IMR-90 (cell line): ENCODE results near the gene RNPEP. TPM values are rescaled to one million over a fixed set of nuclear protein-coding genes. Genes with fewer than 3 reads are reported as not detected.
A peak's percentile ranks its signal among the peaks of the same experiment; 100 is the strongest.

Source experiments
- ATAC-seq: fragments of 200-7000 bp; cut with Tn5 transposase; 2 replicates; pipeline ENCODE4 v1.9.1; 2020; ENCODE audit warnings: low read depth, mild to moderate bottlenecking, moderate library complexity
- BruUV-seq: library from RNA; stranded (reverse); fragments of 400-500 nt; replicated peaks from 2 replicates; lab custom pipeline; 2021; lab: Mats Ljungman, UMichigan
- CTCF ChIA-PET: fragments of 300-600 bp; formaldehyde crosslinking; extraction: SDS; loops from one replicate; lab custom pipeline; 2021; ENCODE audit warnings: antibody characterized with exemption; lab: Yijun Ruan, JAX
- POLR2A ChIA-PET: fragments of 300-600 bp; sonication (Branson Sonifier 250); formaldehyde crosslinking; loops from one replicate; lab custom pipeline; 2022; ENCODE audit warnings: antibody characterized with exemption; ENCODE audit not compliant: unreplicated experiment; lab: Charles Lee
- DNase-seq: peaks from one replicate; pipeline ENCODE4 v3.0.0; 2013
- H2AFZ ChIP-seq: replicated peaks from 2 replicates; pipeline ENCODE3; 2013; ENCODE audit warnings: low read length, mild to moderate bottlenecking; ENCODE audit not compliant: poor library complexity
- H2AK5ac ChIP-seq: 2 replicates; pipeline ENCODE4 v1.6.1; 2013; ENCODE audit warnings: low read depth, low read length, inconsistent platforms
- H2AK9ac ChIP-seq: replicated peaks from 2 replicates; pipeline ENCODE3; 2013; ENCODE audit warnings: mild to moderate bottlenecking, low read depth, low read length, moderate library complexity; ENCODE audit not compliant: poor library complexity
- H2BK120ac ChIP-seq: 2 replicates; pipeline ENCODE4 v1.6.1; 2013; ENCODE audit warnings: low read depth, low read length, inconsistent platforms
- H2BK15ac ChIP-seq: 3 replicates; pipeline ENCODE4 v1.6.1; 2013; ENCODE audit warnings: low read depth, low read length, inconsistent platforms
- H2BK20ac ChIP-seq: 2 replicates; pipeline ENCODE4 v1.6.1; 2013; ENCODE audit warnings: low read depth, mild to moderate bottlenecking, inconsistent platforms, low read length, moderate library complexity
- H2BK5ac ChIP-seq: 2 replicates; pipeline ENCODE4 v1.6.1; 2013; ENCODE audit warnings: mild to moderate bottlenecking, low read depth, low read length, inconsistent platforms; ENCODE audit not compliant: poor library complexity, severe bottlenecking
- H3K14ac ChIP-seq: replicated peaks from 2 replicates; pipeline ENCODE4 v1.6.1; 2013; ENCODE audit warnings: low read depth, low read length, inconsistent platforms
- H3K18ac ChIP-seq: 2 replicates; pipeline ENCODE4 v1.6.1; 2013; ENCODE audit warnings: low read depth, low read length, control low read depth
- H3K23ac ChIP-seq: 2 replicates; pipeline ENCODE4 v1.6.1; 2013; ENCODE audit warnings: low read depth, low read length, inconsistent platforms
- H3K27ac ChIP-seq: 2 replicates; pipeline ENCODE4 v1.5.1; 2013; ENCODE audit warnings: mild to moderate bottlenecking, control low read depth, low read length; ENCODE audit not compliant: insufficient read depth
- H3K27me3 ChIP-seq: 2 replicates; pipeline ENCODE4 v1.6.1; 2013; ENCODE audit warnings: low read length; ENCODE audit not compliant: control insufficient read depth, insufficient read depth
- H3K36me3 ChIP-seq: 2 replicates; pipeline ENCODE4 v1.6.1; 2013; ENCODE audit warnings: low read length, mixed read lengths; ENCODE audit not compliant: control insufficient read depth, insufficient read depth
- H3K4ac ChIP-seq: 2 replicates; pipeline ENCODE4 v1.6.1; 2013; ENCODE audit warnings: low read depth, low read length, inconsistent platforms
- H3K4me1 ChIP-seq: 2 replicates; pipeline ENCODE4 v1.6.1; 2013; ENCODE audit warnings: low read length, mixed read lengths; ENCODE audit not compliant: control insufficient read depth, insufficient read depth
- H3K4me2 ChIP-seq: 2 replicates; pipeline ENCODE4 v1.6.1; 2013; ENCODE audit warnings: low read depth, mild to moderate bottlenecking, control low read depth, low read length, moderate library complexity
- H3K4me3 ChIP-seq: 2 replicates; pipeline ENCODE4 v1.5.1; 2013; ENCODE audit warnings: low read depth, mild to moderate bottlenecking, control low read depth, low read length, moderate library complexity; ENCODE audit not compliant: insufficient read depth
- H3K56ac ChIP-seq: 2 replicates; pipeline ENCODE4 v1.6.1; 2013; ENCODE audit warnings: low read length, inconsistent platforms; ENCODE audit not compliant: insufficient read depth; ENCODE audit errors: extremely low read depth
- H3K79me1 ChIP-seq, 2 experiments: 2 replicates each; pipeline ENCODE4 v1.6.1; 2013; ENCODE audit warnings: low read length in 2 of 2, inconsistent platforms in 1 of 2, low read depth in 1 of 2
- H3K9ac ChIP-seq: 2 replicates; pipeline ENCODE4 v1.6.1; 2013; ENCODE audit warnings: low read depth, low read length, control low read depth
- H3K9me1 ChIP-seq: 2 replicates; pipeline ENCODE4 v1.6.1; 2013; ENCODE audit warnings: low read length, inconsistent platforms; ENCODE audit not compliant: insufficient read depth
- H3K9me3 ChIP-seq: 2 replicates; pipeline ENCODE4 v1.6.1; 2013; ENCODE audit warnings: low read length; ENCODE audit not compliant: control insufficient read depth, insufficient read depth
- H4K20me1 ChIP-seq: 2 replicates; pipeline ENCODE4 v1.6.1; 2013; ENCODE audit warnings: low read length, inconsistent platforms; ENCODE audit not compliant: insufficient read depth
- H4K5ac ChIP-seq: 2 replicates; pipeline ENCODE4 v1.6.1; 2013; ENCODE audit warnings: mild to moderate bottlenecking, low read depth, low read length, control low read depth
- H4K8ac ChIP-seq, 2 experiments: 2 replicates each; pipeline ENCODE4 v1.6.1; 2013; ENCODE audit warnings: low read depth in 2 of 2, low read length in 2 of 2, control low read depth in 1 of 2, inconsistent platforms in 1 of 2
- H4K91ac ChIP-seq: 2 replicates; pipeline ENCODE4 v1.6.1; 2013; ENCODE audit warnings: low read depth, low read length, inconsistent platforms; ENCODE audit not compliant: insufficient read depth
- MAFK ChIP-seq: IDR thresholded peaks from 2 replicates; pipeline ENCODE4 v1.6.1; 2012; ENCODE audit warnings: low read depth, low read length, improper control_type of control experiment
- NFE2L2 ChIP-seq: fragments of 150-350 bp; IDR thresholded peaks from 2 replicates; pipeline ENCODE4 v1.6.1; 2016; ENCODE audit warnings: low read depth, mild to moderate bottlenecking, low read length
- RAD21 ChIP-seq: IDR thresholded peaks from 2 replicates; pipeline ENCODE4 v1.6.1; 2012; ENCODE audit warnings: low read length, improper control_type of control experiment
- WGBS, 2 experiments: methylation state at CpG; one replicate each; pipeline versions ENCODE4 v1.1.5 to v1.1.7; 2013; ENCODE audit warnings: missing lambda C conversion rate in 2 of 2; ENCODE audit not compliant: insufficient read length in 1 of 2; ENCODE audit errors: extremely low coverage in 2 of 2; 5-methylcytosine and 5-hydroxymethylcytosine counted together
- dilution Hi-C: fragments of 300-500 bp; cut with HindIII; formaldehyde crosslinking; loops from one replicate; pipeline ENCODE4 v1.14.3; 2018; ENCODE audit warnings: low sequenced_read_pairs; ENCODE audit not compliant: unreplicated experiment
- in situ Hi-C: fragments of 300-500 bp; cut with MboI; formaldehyde crosslinking; loops from 3 replicates; pipeline ENCODE4 v1.14.3; 2019; ENCODE audit warnings: low sequenced_read_pairs, inconsistent platforms, mixed read lengths
- intact Hi-C: fragments of 100-400 bp; cut with micrococcal nuclease; formaldehyde crosslinking; loops from 2 replicates; pipeline ENCODE4 v1.10.0; 2022
- polyA plus RNA-seq, 3 experiments: library from polyadenylated mRNA; depleted of rRNA; stranded (reverse); fragments of >200 nt; gene quantifications; 2 replicates each; pipeline ENCODE4 v1.2.3, GENCODE V29; 2012; ENCODE audit warnings: low replicate concordance in 1 of 3
- total RNA-seq: library from RNA; depleted of rRNA; stranded (reverse); fragments of >200 nt; gene quantifications from 2 replicates; pipeline ENCODE4 v1.2.3, GENCODE V29; 2012
- TF ChIP-seq, protein P1 (sequence below): conservative IDR thresholded peaks from 2 replicates; pipeline ENCODE4 v1.5.1; 2012; ENCODE audit warnings: mild to moderate bottlenecking, low read depth, low read length, improper control_type of control experiment

RNPEP gene
- total and polyA plus RNA-seq, 2 of the 4 experiments (the other 2 are of a cell fraction) = 49.8 to 75.4 TPM

DNA sequence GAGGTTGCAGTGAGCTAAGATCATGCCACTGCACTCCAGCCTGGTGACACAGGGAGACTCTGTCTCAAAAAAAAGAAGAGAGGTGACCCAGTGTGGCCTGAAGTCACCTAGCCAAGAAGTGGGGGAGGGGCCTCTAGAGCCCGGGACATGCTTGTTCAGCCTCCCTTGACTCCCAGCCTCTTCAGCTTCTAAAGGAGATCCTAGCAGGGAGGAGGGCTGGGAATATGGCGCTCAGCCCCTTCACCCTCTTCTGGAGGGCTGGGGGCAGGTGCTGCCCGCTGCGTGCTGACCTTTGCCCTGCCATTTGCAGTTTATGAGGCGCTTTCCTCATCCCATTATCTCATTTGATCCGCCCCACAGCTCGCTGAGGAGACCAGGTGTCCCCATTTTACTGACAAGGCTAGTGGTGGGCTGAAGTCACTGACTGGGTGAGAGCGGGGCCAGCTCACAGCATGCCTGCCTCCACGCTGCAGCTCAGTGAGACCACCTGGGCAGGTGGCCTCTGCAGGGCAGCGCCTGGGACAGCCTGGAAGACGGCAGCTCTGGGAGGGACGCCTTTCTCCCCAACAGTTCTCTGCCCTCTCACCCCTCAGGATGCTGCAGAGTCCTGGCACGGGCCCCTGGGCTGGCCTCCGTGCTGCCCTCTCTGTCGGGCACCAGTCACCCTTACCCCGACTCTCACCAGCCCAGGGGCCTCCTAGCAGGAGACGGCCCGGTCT lies 35.5 kb downstream of the RNPEP start:
- no peaks in the 10 kb centered on the region; the same call in 1 of the 2 replicates for H3K9me1 ChIP-seq
- no peak overlapping the region for H4K91ac ChIP-seq
- no peak overlapping the region for H3K4me2 ChIP-seq
- dilution Hi-C loops (no loop called here), intact Hi-C loops (no loop called here), in situ Hi-C loops (no loop called here)
- 71% methylated on average over 4 of the region's 18 CpGs; no CpG with 5 or more reads in 1 of the 2 experiments for WGBS, 2 experiments
- H3K4ac ChIP-seq = no peak overlapping the region
- DNase-seq = no peak
- no peak overlapping the region for H3K18ac ChIP-seq
- H4K5ac ChIP-seq = no peak overlapping the region
- H2AFZ ChIP-seq = no peak overlapping the region
- no peak overlapping the region for H2BK15ac ChIP-seq
- ATAC-seq = no peak
- TF ChIP-seq NFE2L2 (no peak), RAD21 (no peak), MAFK (no peak)
- TF ChIP-seq, protein P1, sequence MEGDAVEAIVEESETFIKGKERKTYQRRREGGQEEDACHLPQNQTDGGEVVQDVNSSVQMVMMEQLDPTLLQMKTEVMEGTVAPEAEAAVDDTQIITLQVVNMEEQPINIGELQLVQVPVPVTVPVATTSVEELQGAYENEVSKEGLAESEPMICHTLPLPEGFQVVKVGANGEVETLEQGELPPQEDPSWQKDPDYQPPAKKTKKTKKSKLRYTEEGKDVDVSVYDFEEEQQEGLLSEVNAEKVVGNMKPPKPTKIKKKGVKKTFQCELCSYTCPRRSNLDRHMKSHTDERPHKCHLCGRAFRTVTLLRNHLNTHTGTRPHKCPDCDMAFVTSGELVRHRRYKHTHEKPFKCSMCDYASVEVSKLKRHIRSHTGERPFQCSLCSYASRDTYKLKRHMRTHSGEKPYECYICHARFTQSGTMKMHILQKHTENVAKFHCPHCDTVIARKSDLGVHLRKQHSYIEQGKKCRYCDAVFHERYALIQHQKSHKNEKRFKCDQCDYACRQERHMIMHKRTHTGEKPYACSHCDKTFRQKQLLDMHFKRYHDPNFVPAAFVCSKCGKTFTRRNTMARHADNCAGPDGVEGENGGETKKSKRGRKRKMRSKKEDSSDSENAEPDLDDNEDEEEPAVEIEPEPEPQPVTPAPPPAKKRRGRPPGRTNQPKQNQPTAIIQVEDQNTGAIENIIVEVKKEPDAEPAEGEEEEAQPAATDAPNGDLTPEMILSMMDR = no peak
- H2BK5ac ChIP-seq = no peak overlapping the region
- peaks cover 18% of the 10 kb centered on the region for H3K4me1 ChIP-seq
- no peaks in the 10 kb centered on the region for H3K36me3 ChIP-seq
- no peaks in the 10 kb centered on the region for H3K79me1 ChIP-seq
- no peak overlapping the region for H3K14ac ChIP-seq
- POLR2A ChIA-PET = no interaction called here
- BruUV-seq = no TSS peak
- H2BK20ac ChIP-seq = no peak overlapping the region
- no peak overlapping the region for H3K4me3 ChIP-seq
- no peaks in the 10 kb centered on the region for H3K9me3 ChIP-seq
- no peak overlapping the region for H2BK120ac ChIP-seq
- peak overlapping the region; percentile 15 for H2AK9ac ChIP-seq
- H3K56ac ChIP-seq = no peak overlapping the region
- H4K8ac ChIP-seq = no peak overlapping the region
- CTCF ChIA-PET = interaction anchor here (0.5 kb wide), 1 partner anchor 23 kb away, joined by 3 read pairs; no protein-coding TSS in a partner anchor
- no peak overlapping the region for H2AK5ac ChIP-seq
- no peak overlapping the region for H3K9ac ChIP-seq
- no peak overlapping the region for H3K27ac ChIP-seq
- H3K23ac ChIP-seq = no peak overlapping the region
- H4K20me1 ChIP-seq = no peaks in the 10 kb centered on the region
- peaks cover 9% of the 10 kb centered on the region for H3K27me3 ChIP-seq
